WTC11 (cell line): ENCODE measurements around the gene TMEM156. TPM values are rescaled to one million over a fixed set of nuclear protein-coding genes. Genes with fewer than 3 reads are reported as not detected.

Source experiments
- ATAC-seq: fragments of 200-7000 bp; cut with Tn5 transposase; 2 replicates; pipeline ENCODE4 v1.10.0; 2021; ENCODE audit warnings: mild to moderate bottlenecking, moderate library complexity
- CTCF ChIA-PET: fragments of 300-600 bp; sonication (Branson Sonifier 250); formaldehyde crosslinking; loops from one replicate; lab custom pipeline; 2021; ENCODE audit warnings: antibody characterized with exemption; lab: Charles Lee
- POLR2A ChIA-PET: fragments of 350-600 bp; sonication (Branson Sonifier 250); formaldehyde crosslinking; loops from one replicate; lab custom pipeline; 2021; ENCODE audit warnings: antibody characterized with exemption; lab: Charles Lee
- DNase-seq: peaks from one replicate; pipeline ENCODE4 v3.0.0; 2021; ENCODE audit warnings: low spot score
- H3K27ac Mint-ChIP-seq: 2 replicates; pipeline ENCODE4 v1.8.0; 2021; ENCODE audit warnings: mixed read lengths
- H3K27me3 Mint-ChIP-seq: 2 replicates; pipeline ENCODE4 v1.8.0; 2021; ENCODE audit warnings: low read depth, mild to moderate bottlenecking, moderate library complexity, mixed read lengths
- H3K36me3 Mint-ChIP-seq: 2 replicates; pipeline ENCODE4 v1.8.0; 2021; ENCODE audit warnings: mixed read lengths
- H3K4me1 Mint-ChIP-seq: 2 replicates; pipeline ENCODE4 v1.8.0; 2022; ENCODE audit warnings: mixed read lengths
- H3K4me3 Mint-ChIP-seq: 2 replicates; pipeline ENCODE4 v1.8.0; 2021; ENCODE audit warnings: mild to moderate bottlenecking, moderate library complexity, mixed read lengths
- H3K9me3 Mint-ChIP-seq: 2 replicates; pipeline ENCODE4 v1.8.0; 2021; ENCODE audit warnings: mixed read lengths
- AR ChIP-seq: fragments of 250-450 bp; sonication (Bioruptor Pico); IDR thresholded peaks from 2 replicates; pipeline ENCODE4 v1.9.0; 2021; ENCODE audit warnings: mild to moderate bottlenecking
- CBFB ChIP-seq: sonication (generic); formaldehyde crosslinking; IDR thresholded peaks from 2 replicates; pipeline ENCODE4 v1.8.1; 2022; ENCODE audit warnings: mild to moderate bottlenecking, low read depth, missing genetic modification reagents
- E2F5 ChIP-seq: sonication (generic); formaldehyde crosslinking; IDR thresholded peaks from 2 replicates; pipeline ENCODE4 v1.8.1; 2022; ENCODE audit warnings: mild to moderate bottlenecking, moderate library complexity, missing genetic modification reagents
- FOXP1 ChIP-seq: sonication (generic); formaldehyde crosslinking; IDR thresholded peaks from 2 replicates; pipeline ENCODE4 v1.8.0; 2022; ENCODE audit warnings: missing genetic modification reagents, mild to moderate bottlenecking, moderate library complexity, borderline replicate concordance
- FOXP4 ChIP-seq: sonication (generic); formaldehyde crosslinking; IDR thresholded peaks from 2 replicates; pipeline ENCODE4 v1.8.0; 2022; ENCODE audit warnings: mild to moderate bottlenecking, missing genetic modification reagents
- JUN ChIP-seq: sonication (generic); formaldehyde crosslinking; IDR thresholded peaks from 2 replicates; pipeline ENCODE4 v1.8.0; 2023; ENCODE audit warnings: mild to moderate bottlenecking, missing genetic modification reagents
- NR1H2 ChIP-seq: sonication (generic); formaldehyde crosslinking; IDR thresholded peaks from 2 replicates; pipeline ENCODE4 v1.9.0; 2021; ENCODE audit warnings: mild to moderate bottlenecking, moderate library complexity, missing genetic modification reagents
- NR2C2 ChIP-seq: sonication (generic); formaldehyde crosslinking; IDR thresholded peaks from 2 replicates; pipeline ENCODE4 v1.8.0; 2022; ENCODE audit warnings: mild to moderate bottlenecking, missing genetic modification reagents
- NR3C1 ChIP-seq: sonication (generic); formaldehyde crosslinking; conservative IDR thresholded peaks from 2 replicates; pipeline ENCODE4 v1.8.1; 2023; ENCODE audit warnings: low read depth, mild to moderate bottlenecking, missing genetic modification reagents
- PRRX2 ChIP-seq: fragments of 250-450 bp; sonication (Bioruptor Pico); IDR thresholded peaks from 2 replicates; pipeline ENCODE4 v1.8.0; 2021; ENCODE audit warnings: mild to moderate bottlenecking
- RORB ChIP-seq: fragments of 250-450 bp; sonication (Bioruptor Pico); IDR thresholded peaks from 2 replicates; pipeline ENCODE4 v1.9.0; 2021; ENCODE audit warnings: mild to moderate bottlenecking
- SOX15 ChIP-seq: fragments of 250-450 bp; sonication (Bioruptor Pico); IDR thresholded peaks from 2 replicates; pipeline ENCODE4 v1.9.0; 2021; ENCODE audit warnings: mild to moderate bottlenecking
- TCF7 ChIP-seq: sonication (generic); formaldehyde crosslinking; IDR thresholded peaks from 2 replicates; pipeline ENCODE4 v1.8.0; 2022; ENCODE audit warnings: mild to moderate bottlenecking, low read depth, missing genetic modification reagents, moderate library complexity
- TEAD1 ChIP-seq: sonication (generic); formaldehyde crosslinking; IDR thresholded peaks from 2 replicates; pipeline ENCODE4 v1.8.0; 2022; ENCODE audit warnings: mild to moderate bottlenecking, missing genetic modification reagents
- USF2 ChIP-seq: sonication (generic); formaldehyde crosslinking; IDR thresholded peaks from 2 replicates; pipeline ENCODE4 v1.8.1; 2023; ENCODE audit warnings: mild to moderate bottlenecking, missing genetic modification reagents, moderate library complexity
- ZNF532 ChIP-seq: fragments of 250-450 bp; sonication (Bioruptor Pico); IDR thresholded peaks from 2 replicates; pipeline ENCODE4 v1.9.0; 2021; ENCODE audit warnings: mild to moderate bottlenecking, borderline replicate concordance
- ZNF671 ChIP-seq: fragments of 250-450 bp; sonication (Bioruptor Pico); IDR thresholded peaks from 2 replicates; pipeline ENCODE4 v1.8.0; 2021; ENCODE audit warnings: mild to moderate bottlenecking
- ZSCAN18 ChIP-seq: fragments of 250-450 bp; sonication (Bioruptor Pico); IDR thresholded peaks from 2 replicates; pipeline ENCODE4 v2.1.2; 2022; ENCODE audit warnings: mild to moderate bottlenecking, moderate library complexity
- total RNA-seq: library from RNA; stranded (reverse); gene quantifications from 3 replicates; pipeline ENCODE4 v1.2.3, GENCODE V29; 2021

The TMEM156 gene
- total RNA-seq, 1 experiment from 2014 or later = 0.24 TPM

GRCh38 chr4:39029752-39030694 is 2.2 kb downstream of the TMEM156 start:
- Mint-ChIP-seq H3K4me3 (no peak overlapping the region), H3K27me3 (no peaks in the 10 kb centered on the region), H3K27ac (peak overlapping the region; percentile 32; the same call in 1 of the 2 replicates), H3K4me1 (no peaks in the 10 kb centered on the region), H3K36me3 (no peaks in the 10 kb centered on the region), H3K9me3 (no peaks in the 10 kb centered on the region)
- ChIA-PET POLR2A (no interaction called here), CTCF (interaction anchor here (0.7 to 1.3 kb wide), 2 partner anchors 15 to 208 kb away, joined by 3 read pairs; no protein-coding TSS in a partner anchor)
- no peak for TF ChIP-seq RORB (CRISPR knock-in tag)
- no peak for TF ChIP-seq ZSCAN18 (CRISPR knock-in tag)
- TF ChIP-seq ZNF532 (CRISPR knock-in tag) = no peak
- TF ChIP-seq JUN (CRISPR knock-in tag) = no peak
- no peak for TF ChIP-seq TEAD1 (CRISPR knock-in tag)
- TF ChIP-seq SOX15 (CRISPR knock-in tag) = no peak
- no peak for TF ChIP-seq CBFB (CRISPR knock-in tag)
- TF ChIP-seq FOXP4 (CRISPR knock-in tag) = no peak
- TF ChIP-seq NR3C1 (CRISPR knock-in tag) = no peak
- no peak for TF ChIP-seq ZNF671 (CRISPR knock-in tag)
- no peak for TF ChIP-seq AR (CRISPR knock-in tag)
- TF ChIP-seq E2F5 (CRISPR knock-in tag) = no peak
- no peak for TF ChIP-seq FOXP1
- TF ChIP-seq PRRX2 (CRISPR knock-in tag) = no peak
- no peak for TF ChIP-seq NR1H2
- TF ChIP-seq NR2C2 = no peak
- no peak for TF ChIP-seq USF2
- no peak for TF ChIP-seq TCF7 (CRISPR knock-in tag)
- ATAC-seq (no peak), DNase-seq (no peak)
